MM.1S (cell line): ENCODE results near the gene CDH4.

ENCODE experiments used
- DNase-seq: peaks from one replicate; pipeline ENCODE4 v3.0.0-alpha.2; 2015
- H2AFZ ChIP-seq: fragments of 300-600 bp; sonication (generic); 2 replicates; pipeline ENCODE4 v1.6.0; 2016; ENCODE audit warnings: antibody characterized with exemption, low read length
- H3F3A ChIP-seq: fragments of 300-600 bp; sonication (generic); 2 replicates; pipeline ENCODE4 v1.6.1; 2016; ENCODE audit warnings: mild to moderate bottlenecking, antibody characterized with exemption, low read length, moderate library complexity, mixed read lengths; ENCODE audit not compliant: insufficient read depth
- H3K27ac ChIP-seq: fragments of 300-600 bp; sonication (generic); 2 replicates; pipeline ENCODE4 v1.5.1; 2016; ENCODE audit warnings: mild to moderate bottlenecking, low read length
- H3K27me3 ChIP-seq: fragments of 300-600 bp; sonication (generic); replicated peaks from 2 replicates; pipeline ENCODE4 v1.6.0; 2016; ENCODE audit warnings: low read length; ENCODE audit not compliant: insufficient read depth
- H3K36me3 ChIP-seq: fragments of 300-600 bp; sonication (generic); replicated peaks from 2 replicates; pipeline ENCODE4 v1.6.1; 2016; ENCODE audit warnings: mild to moderate bottlenecking, low read length, mixed read lengths; ENCODE audit not compliant: insufficient read depth
- H3K4me1 ChIP-seq: fragments of 300-600 bp; sonication (generic); 2 replicates; pipeline ENCODE4 v1.6.1; 2016; ENCODE audit warnings: low read length, mixed read lengths
- H3K4me2 ChIP-seq: fragments of 300-600 bp; sonication (generic); 2 replicates; pipeline ENCODE4 v1.6.0; 2016; ENCODE audit warnings: low read depth, low read length
- H3K4me3 ChIP-seq: fragments of 300-600 bp; sonication (generic); 2 replicates; pipeline ENCODE4 v1.5.1; 2016; ENCODE audit warnings: low read length, mixed read lengths
- H3K79me2 ChIP-seq: fragments of 300-600 bp; sonication (generic); 2 replicates; pipeline ENCODE4 v1.6.1; 2016; ENCODE audit warnings: mixed run types, low read length, mixed read lengths
- H3K9ac ChIP-seq: fragments of 300-600 bp; sonication (generic); 2 replicates; pipeline ENCODE4 v1.6.1; 2016; ENCODE audit warnings: low read length, mixed read lengths
- H3K9me2 ChIP-seq: fragments of 300-600 bp; sonication (generic); replicated peaks from 2 replicates; pipeline ENCODE4 v1.6.1; 2016; ENCODE audit warnings: mild to moderate bottlenecking, low read length, mixed read lengths; ENCODE audit not compliant: insufficient read depth
- H3K9me3 ChIP-seq: fragments of 300-600 bp; sonication (generic); replicated peaks from 2 replicates; pipeline ENCODE4 v1.6.1; 2016; ENCODE audit warnings: mild to moderate bottlenecking, low read length, mixed read lengths; ENCODE audit not compliant: insufficient read depth
- H4K20me1 ChIP-seq: fragments of 300-600 bp; sonication (generic); 2 replicates; pipeline ENCODE4 v1.6.1; 2016; ENCODE audit warnings: mild to moderate bottlenecking, low read length, moderate library complexity, mixed read lengths; ENCODE audit not compliant: insufficient read depth
- CTCF ChIP-seq: fragments of 300-600 bp; sonication (generic); IDR thresholded peaks from 2 replicates; pipeline ENCODE4 v1.5.1; 2016; ENCODE audit warnings: antibody characterized with exemption, low read length, mixed read lengths
- EZH2 ChIP-seq: fragments of 300-600 bp; sonication (generic); optimal IDR thresholded peaks from 2 replicates; pipeline ENCODE3; 2017; ENCODE audit warnings: low read depth, mild to moderate bottlenecking, antibody characterized with exemption, low read length, mixed read lengths
- EZH2phosphoT487 ChIP-seq: fragments of 300-600 bp; sonication (generic); IDR thresholded peaks from 2 replicates; pipeline ENCODE4 v1.6.1; 2018; ENCODE audit warnings: antibody characterized with exemption, low read length

Gene CDH4

GRCh38 chr20:61654726-61655125, 402.7 kb downstream of the CDH4 start:
- Histone ChIP-seq H3K9me2 (no peaks in the 10 kb centered on the region), H3K36me3 (no peaks in the 10 kb centered on the region), H3K9ac (no peak overlapping the region), H3F3A (no peaks in the 10 kb centered on the region), H3K4me3 (no peak overlapping the region), H4K20me1 (no peaks in the 10 kb centered on the region), H3K27ac (no peak overlapping the region), H3K79me2 (no peaks in the 10 kb centered on the region), H3K27me3 (peaks cover 69% of the 10 kb centered on the region), H3K9me3 (no peaks in the 10 kb centered on the region), H3K4me2 (no peak overlapping the region), H2AFZ (no peak overlapping the region), H3K4me1 (no peaks in the 10 kb centered on the region)
- DNase-seq, result no peak
- no peak for TF ChIP-seq CTCF
- no peak for TF ChIP-seq EZH2
- TF ChIP-seq EZH2phosphoT487, result no peak

- Histone ChIP-seq H3K27ac (no peak overlapping the region), H4K20me1 (no peaks in the 10 kb centered on the region), H3K9ac (no peak overlapping the region), H3K36me3 (no peaks in the 10 kb centered on the region), H3F3A (no peaks in the 10 kb centered on the region), H2AFZ (no peak overlapping the region), H3K4me3 (no peak overlapping the region), H3K79me2 (no peaks in the 10 kb centered on the region), H3K9me3 (no peaks in the 10 kb centered on the region), H3K4me2 (no peak overlapping the region), H3K27me3 (peaks cover 69% of the 10 kb centered on the region), H3K9me2 (no peaks in the 10 kb centered on the region), H3K4me1 (no peaks in the 10 kb centered on the region)
- DNase-seq, result no peak
- no peak for TF ChIP-seq EZH2phosphoT487
- TF ChIP-seq EZH2, result no peak
- TF ChIP-seq CTCF, result no peak
Observed at GRCh38 chr20:61655591-61655990, 403.5 kb downstream of the CDH4 start.

- peaks cover 69% of the 10 kb centered on the region for H3K27me3 ChIP-seq
- H3K36me3 ChIP-seq, result no peaks in the 10 kb centered on the region
- H3K27ac ChIP-seq, result no peak overlapping the region
- H3K79me2 ChIP-seq, result no peaks in the 10 kb centered on the region
- no peaks in the 10 kb centered on the region for H3F3A ChIP-seq
- H3K9ac ChIP-seq, result no peak overlapping the region
- no peaks in the 10 kb centered on the region for H3K9me3 ChIP-seq
- H3K4me2 ChIP-seq, result no peak overlapping the region
- no peaks in the 10 kb centered on the region for H3K9me2 ChIP-seq
- no peaks in the 10 kb centered on the region for H4K20me1 ChIP-seq
- no peaks in the 10 kb centered on the region for H3K4me1 ChIP-seq
- DNase-seq, result no peak
- TF ChIP-seq EZH2, result no peak
- TF ChIP-seq CTCF, result no peak
- TF ChIP-seq EZH2phosphoT487, result no peak
- no peak overlapping the region for H3K4me3 ChIP-seq
- no peak overlapping the region for H2AFZ ChIP-seq
Observed at GRCh38 chr20:61656198-61656597, 404.1 kb downstream of the CDH4 start.
